Endometrium (tissue), 2 donors: ENCODE results near the gene SGMS1.

ENCODE experiments used
- FAIRE-seq: peaks from 2 replicates; lab custom pipeline; 2012; peaks lifted over from hg19 to GRCh38; lab: Jason Lieb, UNC
- donor health status: control.
- donor health status: control.

Gene SGMS1

GRCh38 chr10:50396491-50397311, 227.1 kb downstream of the SGMS1 start:
- FAIRE-seq: no peak

- FAIRE-seq: no peak
Measured at GRCh38 chr10:50395851-50396250, 227.9 kb downstream of the SGMS1 start.

GRCh38 chr10:50395271-50395670, 228.5 kb downstream of the SGMS1 start:
- FAIRE-seq: no peak

GRCh38 chr10:50394832-50395231, 228.9 kb downstream of the SGMS1 start:
- no peak for FAIRE-seq

- no peak for FAIRE-seq
Measured at GRCh38 chr10:50393784-50394467, 229.8 kb downstream of the SGMS1 start.

GRCh38 chr10:50392966-50393718, 230.6 kb downstream of the SGMS1 start:
- no peak for FAIRE-seq

GRCh38 chr10:50392426-50392825, 231.3 kb downstream of the SGMS1 start:
- no peak for FAIRE-seq

- FAIRE-seq: no peak
Measured at GRCh38 chr10:50390302-50390701, 233.5 kb downstream of the SGMS1 start.

GRCh38 chr10:50388181-50388580, 235.6 kb downstream of the SGMS1 start:
- FAIRE-seq: no peak

- FAIRE-seq: no peak
Measured at GRCh38 chr10:50387732-50388073, 236.1 kb downstream of the SGMS1 start.

GRCh38 chr10:50387007-50387731, 236.6 kb downstream of the SGMS1 start:
- no peak for FAIRE-seq

GRCh38 chr10:50385624-50386023, 238.1 kb downstream of the SGMS1 start:
- no peak for FAIRE-seq

GRCh38 chr10:50384898-50385297, 238.9 kb downstream of the SGMS1 start:
- FAIRE-seq: no peak

GRCh38 chr10:50384238-50384637, 239.5 kb downstream of the SGMS1 start:
- no peak for FAIRE-seq

- no peak for FAIRE-seq
Measured at GRCh38 chr10:50382576-50383023, 241.2 kb downstream of the SGMS1 start.

GRCh38 chr10:50381642-50382041, 242.1 kb downstream of the SGMS1 start:
- no peak for FAIRE-seq

GRCh38 chr10:50379616-50380015, 244.1 kb downstream of the SGMS1 start:
- FAIRE-seq: no peak

- no peak for FAIRE-seq
Measured at GRCh38 chr10:50375745-50376144, 248.0 kb downstream of the SGMS1 start.

GRCh38 chr10:50375051-50375452, 248.7 kb downstream of the SGMS1 start:
- no peak for FAIRE-seq

GRCh38 chr10:50373821-50374501, 249.8 kb downstream of the SGMS1 start:
- no peak for FAIRE-seq

GRCh38 chr10:50369931-50370330, 253.8 kb downstream of the SGMS1 start:
- no peak for FAIRE-seq

- FAIRE-seq: no peak
Measured at GRCh38 chr10:50367732-50368131, 256.0 kb downstream of the SGMS1 start.
